K562 (cell line): ENCODE results near the gene KMT2A. TPM values are rescaled to one million over a fixed set of nuclear protein-coding genes. Genes with fewer than 3 reads are reported as not detected.

Source experiments
- ATAC-seq: fragments of 200-7000 bp; cut with Tn5 transposase; 3 replicates; pipeline ENCODE4 v1.9.1; 2020; ENCODE audit warnings: moderate library complexity
- BruUV-seq: library from RNA; stranded (reverse); fragments of 400-500 nt; replicated peaks from 2 replicates; lab custom pipeline; 2021; lab: Mats Ljungman, UMichigan
- CTCF ChIA-PET: fragments of 300-600 bp; formaldehyde crosslinking; extraction: SDS; loops from one replicate; lab custom pipeline; 2021; ENCODE audit warnings: low intra/inter-chr PET ratio; lab: Yijun Ruan, JAX
- POLR2A ChIA-PET: fragments of 300-600, 350-650 bp; sonication (Branson Sonifier 250); formaldehyde crosslinking; extraction: SDS; loops from one replicate; lab custom pipeline; 2021; ENCODE audit warnings: antibody characterized with exemption, inconsistent platforms; lab: Yijun Ruan, JAX
- DNase-seq, 4 experiments: peaks; one replicate each; pipeline versions ENCODE4 v3.0.0 to v3.0.0-alpha.2; 2011 to 2018; ENCODE audit warnings: low spot score in 3 of 4, mixed read lengths in 3 of 4; ENCODE audit errors: extremely low read depth in 1 of 4
- FAIRE-seq: peaks from 2 replicates; lab custom pipeline; 2011; peaks lifted over from hg19 to GRCh38; lab: Jason Lieb, UNC
- H2AFZ ChIP-seq: 2 replicates; pipeline ENCODE4 v1.6.0; 2011; ENCODE audit warnings: low read depth, low read length, control low read depth, inconsistent platforms
- H3K27ac ChIP-seq: fragments of 200-600 bp; 3 replicates; pipeline ENCODE4 v1.8.0; 2011; ENCODE audit warnings: low read depth, mild to moderate bottlenecking, control low read depth, inconsistent platforms, low read length, moderate library complexity, mixed read lengths; ENCODE audit errors: extremely low read depth
- H3K27me3 ChIP-seq, 2 experiments: fragments of 300-600 bp in 1 of 2; 2 replicates in 1 of 2; 3 replicates in 1 of 2; pipeline versions ENCODE4 v1.6.0 to v1.8.0; 2011; ENCODE audit warnings: inconsistent platforms in 2 of 2, low read length in 2 of 2, mild to moderate bottlenecking in 1 of 2, mixed read lengths in 1 of 2, moderate library complexity in 1 of 2; ENCODE audit not compliant: control insufficient read depth in 2 of 2, insufficient read depth in 2 of 2
- H3K36me3 ChIP-seq: fragments of 300-600 bp; 3 replicates; pipeline ENCODE4 v1.8.0; 2011; ENCODE audit warnings: mild to moderate bottlenecking, low read length, inconsistent platforms; ENCODE audit not compliant: control insufficient read depth, insufficient read depth
- H3K4me1 ChIP-seq, 2 experiments: fragments of 200-600 bp in 1 of 2; replicated peaks in 1 of 2; 2 replicates in 1 of 2; 3 replicates in 1 of 2; pipeline versions ENCODE4 v1.5.1 to v1.8.0; 2011; ENCODE audit warnings: inconsistent platforms in 2 of 2, low read length in 2 of 2, mild to moderate bottlenecking in 1 of 2, mixed read lengths in 1 of 2, moderate library complexity in 1 of 2; ENCODE audit not compliant: control insufficient read depth in 2 of 2, insufficient read depth in 2 of 2
- H3K4me2 ChIP-seq: 2 replicates; pipeline ENCODE4 v1.6.1; 2011; ENCODE audit warnings: low read length, control low read depth, inconsistent platforms, mixed read lengths; ENCODE audit not compliant: insufficient read depth
- H3K4me3 ChIP-seq: fragments of 200-600 bp; sonication (generic), shearing (Covaris generic); 2 replicates; pipeline ENCODE4 v1.5.1; 2016; ENCODE audit warnings: control low read depth, inconsistent platforms
- H3K79me2 ChIP-seq: fragments of 200-600 bp; 3 replicates; pipeline ENCODE4 v1.8.0; 2011; ENCODE audit warnings: low read length, inconsistent platforms; ENCODE audit not compliant: control insufficient read depth, insufficient read depth
- H3K9ac ChIP-seq, 2 experiments: 2 replicates each; pipeline versions ENCODE4 v1.6.0 to v1.6.1; 2011; ENCODE audit warnings: low read depth in 2 of 2, low read length in 2 of 2, control low read depth in 1 of 2, inconsistent platforms in 1 of 2, mild to moderate bottlenecking in 1 of 2, mixed read lengths in 1 of 2; ENCODE audit not compliant: insufficient read depth in 1 of 2
- H3K9me1 ChIP-seq: one replicate; pipeline ENCODE4 v1.6.0; 2011; ENCODE audit warnings: inconsistent platforms, mild to moderate bottlenecking, low read length, moderate library complexity; ENCODE audit not compliant: control insufficient read depth, insufficient read depth
- H3K9me3 ChIP-seq: replicated peaks from 2 replicates; pipeline ENCODE4 v1.5.1; 2011; ENCODE audit warnings: low read depth, low read length, inconsistent platforms; ENCODE audit not compliant: control insufficient read depth, insufficient read depth
- H4K20me1 ChIP-seq: replicated peaks from 2 replicates; pipeline ENCODE4 v1.6.1; 2011; ENCODE audit warnings: low read length, inconsistent platforms, mixed read lengths; ENCODE audit not compliant: control insufficient read depth, insufficient read depth
- DPF2 ChIP-seq: fragments of 450-650 bp; IDR thresholded peaks from 2 replicates; pipeline ENCODE4 v1.6.1; 2016
- E2F5 ChIP-seq: sonication (generic); formaldehyde crosslinking; IDR thresholded peaks from 2 replicates; pipeline ENCODE4 v1.8.0; 2022; ENCODE audit warnings: mild to moderate bottlenecking, missing genetic modification reagents
- E2F6 ChIP-seq, 2 experiments: IDR thresholded peaks; 2 replicates each; pipeline ENCODE4 v1.6.1; 2011; ENCODE audit warnings: borderline replicate concordance in 1 of 2, control low read depth in 1 of 2, low read depth in 1 of 2, low read length in 1 of 2, mild to moderate bottlenecking in 1 of 2, mixed read lengths in 1 of 2, moderate library complexity in 1 of 2; ENCODE audit not compliant: insufficient read depth in 1 of 2, insufficient read length in 1 of 2, poor library complexity in 1 of 2, severe bottlenecking in 1 of 2; ENCODE audit errors: extremely low read depth in 1 of 2
- GATAD2A ChIP-seq: fragments of 450-650 bp; IDR thresholded peaks from 2 replicates; pipeline ENCODE4 v1.6.1; 2017
- PHF21A ChIP-seq: fragments of 450-650 bp; IDR thresholded peaks from 2 replicates; pipeline ENCODE4 v1.6.1; 2017; ENCODE audit warnings: low read depth, borderline replicate concordance
- POLR2A ChIP-seq: fragments of 450-650 bp; conservative IDR thresholded peaks from 2 replicates; pipeline ENCODE4 v1.6.1; 2016
- SREBF1 ChIP-seq: fragments of 150-350 bp; IDR thresholded peaks from 2 replicates; pipeline ENCODE4 v1.6.1; 2014; ENCODE audit warnings: antibody characterized with exemption, low read depth, low read length, borderline replicate concordance
- ZNF561 ChIP-seq: fragments of 450-650 bp; formaldehyde crosslinking; conservative IDR thresholded peaks from 2 replicates; pipeline ENCODE4 v1.4.0; 2020; ENCODE audit warnings: mild to moderate bottlenecking, moderate library complexity
- ZNF639 ChIP-seq, 2 experiments: fragments of 200-800 bp in 1 of 2; sonication (Bioruptor generic) in 1 of 2; sonication (generic) in 1 of 2; formaldehyde crosslinking in 1 of 2; IDR thresholded peaks in 1 of 2; conservative IDR thresholded peaks in 1 of 2; 2 replicates each; pipeline versions ENCODE4 v1.5.0 to v1.6.1; 2016 to 2020; ENCODE audit warnings: missing compliant biosample characterization in 1 of 2, missing genetic modification characterization in 1 of 2, missing genetic modification reagents in 1 of 2
- WGBS: fragments of 100-300 bp; shearing (Covaris generic); methylation state at CpG from one replicate; pipeline ENCODE4 v1.1.6; 2016; ENCODE audit warnings: low coverage, mixed read lengths; ENCODE audit not compliant: insufficient coverage; ENCODE audit errors: missing lambda C conversion rate; 5-methylcytosine and 5-hydroxymethylcytosine counted together
- in situ Hi-C: fragments of 300-500 bp; cut with MboI; formaldehyde crosslinking; loops from 4 replicates; pipeline ENCODE4 v1.15.0; 2018; ENCODE audit warnings: inconsistent platforms, mixed read lengths
- intact Hi-C: fragments of 100-400 bp; cut with micrococcal nuclease; formaldehyde crosslinking; loops from 2 replicates; pipeline ENCODE4 v1.14.2; 2022
- polyA plus RNA-seq, 8 experiments: library from polyadenylated mRNA; depleted of rRNA in 4 of 8; stranded (reverse) in 5 of 8; unstranded in 3 of 8; fragments of >200 nt; fragmentation: Nextera tagmentation in 2 of 8; fragmentation: Illumina TruSeq in 1 of 8; extraction: Ambion mirVana in 2 of 8; extraction: Trizol in 1 of 8; gene quantifications; 2 replicates each; pipeline versions ENCODE4 v1.2.1 to v1.2.3, GENCODE V29; 2011 to 2014; ENCODE audit warnings: inconsistent platforms in 1 of 8, missing spikeins in 1 of 8
- total RNA-seq, 7 experiments: library from RNA; depleted of rRNA in 6 of 7; stranded (reverse); fragments of >200 nt in 6 of 7; fragmentation: Illumina TruSeq in 2 of 7; extraction: Trizol in 2 of 7; gene quantifications; 2 replicates each; pipeline versions ENCODE4 v1.2.1 to v1.2.3, GENCODE V29; 2011 to 2021; ENCODE audit warnings: low replicate concordance in 1 of 7

Gene KMT2A
- total and polyA plus RNA-seq, 9 of the 15 experiments (the other 6 are each of a cell fraction or from before 2014, with no cell fraction given), result 9.6 to 59.9 (median 32.6) TPM

- H3K9me1 ChIP-seq, result no peaks in the 10 kb centered on the region
- H3K9ac ChIP-seq, result no peak overlapping the region
- no peak overlapping the region for H3K4me3 ChIP-seq
- no TSS peak for BruUV-seq
- H3K4me2 ChIP-seq, result no peak overlapping the region
- ATAC-seq (no peak), DNase-seq (no peak), FAIRE-seq (no peak)
- H2AFZ ChIP-seq, result no peak overlapping the region
- CTCF ChIA-PET, result no interaction called here
- peaks cover 5 to 10% of the 10 kb centered on the region in 2 experiments; a peak in 3 of 5 replicates for H3K4me1 ChIP-seq
- no peak overlapping the region for H3K27ac ChIP-seq
- POLR2A ChIA-PET, result interaction anchor here (0.6 to 1.2 kb wide), 4 partner anchors 16 to 460 kb away, joined by 3 to 4 read pairs (median 4); no protein-coding TSS in a partner anchor
- no peaks in the 10 kb centered on the region; the same call in 1 of the 2 replicates for H4K20me1 ChIP-seq
- H3K9me3 ChIP-seq, result no peaks in the 10 kb centered on the region
- H3K27me3 ChIP-seq, result no peaks in the 10 kb centered on the region
- in situ Hi-C loops (no loop called here), intact Hi-C loops (no loop called here)
- H3K79me2 ChIP-seq, result no peaks in the 10 kb centered on the region
- WGBS, result 96% methylated on average over 6 of the region's 6 CpGs
- H3K36me3 ChIP-seq, result peaks cover 53% of the 10 kb centered on the region
- TF ChIP-seq PHF21A (no peak), POLR2A (0 out of 2 replicates have a peak, but pooled peaks have one; percentile 25), E2F5 (CRISPR knock-in tag) (no peak)
- TF ChIP-seq, all 486 proteins: peak for 1
Observed at GRCh38 chr11:118524757-118525470, 88.6 kb downstream of the KMT2A start.

DNA sequence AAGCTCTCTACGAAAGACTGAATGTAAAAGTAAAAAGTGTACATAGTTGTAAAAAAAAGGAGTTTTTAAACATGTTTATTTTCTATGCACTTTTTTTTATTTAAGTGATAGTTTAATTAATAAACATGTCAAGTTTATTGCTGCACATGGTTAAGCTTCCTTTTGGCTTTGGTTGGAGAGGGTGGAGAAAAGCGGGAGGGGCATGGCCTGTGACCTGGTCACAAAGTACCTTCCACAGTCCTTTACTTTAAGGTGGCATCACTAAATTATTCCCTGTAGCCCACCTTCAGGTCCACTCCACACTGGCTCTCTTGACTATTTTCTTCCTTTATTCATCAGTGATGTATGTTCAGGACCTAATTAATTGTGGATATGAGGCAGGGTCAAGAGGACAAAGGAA is 90.4 kb downstream of the KMT2A start:
- H3K4me1 ChIP-seq, result peaks cover 9 to 26% of the 10 kb centered on the region in 2 experiments; a peak in 4 of 5 replicates
- no peak for TF ChIP-seq ZNF561 (CRISPR knock-in tag)
- TF ChIP-seq ZNF639 (CRISPR knock-in tag; conservative IDR thresholded peaks at IDR 0.05 in 1 of 2, IDR thresholded peaks at IDR 0.05 in 1 of 2), result no peak
- no peak for TF ChIP-seq SREBF1
- no peak for TF ChIP-seq E2F6 (IDR thresholded peaks at IDR 0.05; ENCODE audit: borderline replicate concordance in 1 of 2, extremely low read depth in 1 of 2, insufficient read depth in 1 of 2, insufficient read length in 1 of 2, low read depth in 1 of 2, low read length in 1 of 2, poor library complexity in 1 of 2, severe bottlenecking in 1 of 2)
- no peak for TF ChIP-seq DPF2
- no peak for TF ChIP-seq GATAD2A

More for the DNA sequence above, 90.4 kb downstream of the KMT2A start:
- H2AFZ ChIP-seq, result no peak overlapping the region
- no TSS peak for BruUV-seq
- ChIA-PET CTCF (no interaction called here), POLR2A (interaction anchor here (0.7 to 1.7 kb wide), 4 partner anchors 9 to 135 kb away, joined by 3 to 7 read pairs (median 3); no protein-coding TSS in a partner anchor)
- H3K36me3 ChIP-seq, result peaks cover 36% of the 10 kb centered on the region
- H3K27ac ChIP-seq, result no peak overlapping the region
- intact Hi-C loops, result no loop called here
- DNase-seq, result no peak
- no peak overlapping the region for H3K9ac ChIP-seq
- in situ Hi-C loops, result no loop called here
- no peak for ATAC-seq
- no peak for FAIRE-seq
- H3K79me2 ChIP-seq, result no peaks in the 10 kb centered on the region; the same call in 2 of the 3 replicates
- 92% methylated on average over 2 of the region's 2 CpGs for WGBS
- H3K4me3 ChIP-seq, result no peak overlapping the region
- no peaks in the 10 kb centered on the region; the same call in 1 of the 2 replicates for H4K20me1 ChIP-seq
- no peak overlapping the region for H3K4me2 ChIP-seq
- H3K9me1 ChIP-seq, result no peaks in the 10 kb centered on the region
- no peaks in the 10 kb centered on the region for H3K27me3 ChIP-seq
- no peaks in the 10 kb centered on the region for H3K9me3 ChIP-seq
